Activated CD8-positive, alpha-beta T cell treated with anti-CD3 and anti-CD28 coated beads, Interleukin-2, amount 10 ng/mL, durations not matched to agents 7 days and 5 days (primary cell): ENCODE data around the gene MPO. TPM values are rescaled to one million over a fixed set of nuclear protein-coding genes. Genes with fewer than 3 reads are reported as not detected.

ENCODE experiments used
- ATAC-seq: fragments of 150-1000 bp; cut with Tn5 transposase; one replicate; pipeline ENCODE4 v1.10.0; 2021; ENCODE audit warnings: moderate library complexity
- CTCF ChIA-PET: fragments of 350-600 bp; sonication (Branson Sonifier 250); formaldehyde crosslinking; loops from one replicate; lab custom pipeline; 2021; ENCODE audit warnings: antibody characterized with exemption; lab: Charles Lee
- POLR2A ChIA-PET: fragments of 350-600 bp; sonication (Branson Sonifier 250); formaldehyde crosslinking; loops from one replicate; lab custom pipeline; 2021; ENCODE audit warnings: antibody characterized with exemption; lab: Charles Lee
- DNase-seq: peaks from one replicate; pipeline ENCODE4 v3.0.0-alpha.2; 2020
- H3K27ac Mint-ChIP-seq: one replicate; pipeline ENCODE4 v1.8.0; 2021; ENCODE audit warnings: mild to moderate bottlenecking, mixed read lengths
- H3K27me3 Mint-ChIP-seq: one replicate; pipeline ENCODE4 v1.8.0; 2021; ENCODE audit warnings: low read depth, mixed read lengths
- H3K36me3 Mint-ChIP-seq: one replicate; pipeline ENCODE4 v1.8.0; 2021; ENCODE audit warnings: low read depth, mixed read lengths
- H3K4me1 Mint-ChIP-seq: one replicate; pipeline ENCODE4 v1.8.0; 2021; ENCODE audit warnings: low read depth, mixed read lengths
- H3K4me3 Mint-ChIP-seq: one replicate; pipeline ENCODE4 v1.8.0; 2021; ENCODE audit warnings: mild to moderate bottlenecking, mixed read lengths
- H3K9me3 Mint-ChIP-seq: one replicate; pipeline ENCODE4 v1.8.0; 2022; ENCODE audit warnings: mixed read lengths; ENCODE audit not compliant: insufficient read depth
- total RNA-seq, 2 experiments: library from RNA; stranded (reverse); gene quantifications; one replicate each; pipeline ENCODE4 v1.2.3, GENCODE V29; 2021

MPO gene, protein sequence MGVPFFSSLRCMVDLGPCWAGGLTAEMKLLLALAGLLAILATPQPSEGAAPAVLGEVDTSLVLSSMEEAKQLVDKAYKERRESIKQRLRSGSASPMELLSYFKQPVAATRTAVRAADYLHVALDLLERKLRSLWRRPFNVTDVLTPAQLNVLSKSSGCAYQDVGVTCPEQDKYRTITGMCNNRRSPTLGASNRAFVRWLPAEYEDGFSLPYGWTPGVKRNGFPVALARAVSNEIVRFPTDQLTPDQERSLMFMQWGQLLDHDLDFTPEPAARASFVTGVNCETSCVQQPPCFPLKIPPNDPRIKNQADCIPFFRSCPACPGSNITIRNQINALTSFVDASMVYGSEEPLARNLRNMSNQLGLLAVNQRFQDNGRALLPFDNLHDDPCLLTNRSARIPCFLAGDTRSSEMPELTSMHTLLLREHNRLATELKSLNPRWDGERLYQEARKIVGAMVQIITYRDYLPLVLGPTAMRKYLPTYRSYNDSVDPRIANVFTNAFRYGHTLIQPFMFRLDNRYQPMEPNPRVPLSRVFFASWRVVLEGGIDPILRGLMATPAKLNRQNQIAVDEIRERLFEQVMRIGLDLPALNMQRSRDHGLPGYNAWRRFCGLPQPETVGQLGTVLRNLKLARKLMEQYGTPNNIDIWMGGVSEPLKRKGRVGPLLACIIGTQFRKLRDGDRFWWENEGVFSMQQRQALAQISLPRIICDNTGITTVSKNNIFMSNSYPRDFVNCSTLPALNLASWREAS
- total RNA-seq, result not detected

- Mint-ChIP-seq H3K9me3 (no peaks in the 10 kb centered on the region), H3K27me3 (peaks cover 10% of the 10 kb centered on the region), H3K36me3 (no peaks in the 10 kb centered on the region), H3K4me1 (peaks cover 6% of the 10 kb centered on the region), H3K4me3 (no peak within 1 kb of the TSS), H3K27ac (no peak within 1 kb of the TSS)
- ATAC-seq (no peak), DNase-seq (no peak)
- CTCF ChIA-PET, result interaction anchor here (1.2 kb wide), 1 partner anchor 31 kb away, joined by 3 read pairs; no protein-coding TSS in a partner anchor
- POLR2A ChIA-PET, result interaction anchor here (0.7 kb wide), 1 partner anchor 103 kb away, joined by 6 read pairs; no protein-coding TSS in a partner anchor
These were observed at the start of gene MPO for GRCh38 chr17:58280480-58281217. Gene MPO, minus strand, starts transcription at chr17:58280935. Its CDS starts 177 bp downstream, at chr17:58280758.

DNA sequence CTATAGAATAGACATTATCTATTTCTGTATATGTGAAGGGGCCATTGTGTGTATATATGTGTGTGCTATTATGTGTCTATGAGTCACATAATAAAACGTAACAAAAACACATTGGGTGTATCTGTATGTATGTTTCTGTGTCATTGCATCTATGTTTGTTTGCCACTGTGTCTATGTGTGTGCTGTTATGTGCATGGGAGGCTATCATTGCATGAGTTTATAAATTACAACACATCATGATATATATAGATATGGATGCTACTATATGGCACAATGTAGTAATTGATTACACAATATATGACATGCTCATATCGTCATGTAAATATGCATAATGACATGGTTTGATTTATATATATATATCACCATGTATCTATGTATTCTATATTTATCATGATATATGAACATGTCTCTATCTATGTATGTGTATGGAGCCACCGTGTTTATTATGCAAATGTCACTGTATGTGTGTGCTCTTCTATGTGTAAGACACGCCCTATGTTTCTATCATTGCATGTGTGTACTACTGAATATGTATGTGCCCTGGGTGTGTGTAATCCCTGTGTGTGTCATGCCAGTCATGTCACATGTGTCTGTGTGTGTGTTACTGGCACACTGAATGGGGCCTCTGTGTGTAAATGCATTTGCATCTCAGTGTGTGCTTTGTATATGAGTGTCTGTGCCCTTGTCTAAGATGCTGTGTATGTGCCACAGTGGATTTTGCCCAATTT, 49.2 kb upstream of the MPO start:
- peaks cover 42% of the 10 kb centered on the region for H3K4me1 Mint-ChIP-seq
- no peak for ATAC-seq
- peak overlapping the region; percentile 99 for H3K4me3 Mint-ChIP-seq
- peaks cover 58% of the 10 kb centered on the region for H3K36me3 Mint-ChIP-seq
- ChIA-PET CTCF (interaction anchor here (1.2 to 8.5 kb wide), 3 partner anchors 9 to 15 kb away, joined by 5 to 165 read pairs (median 15); no protein-coding TSS in a partner anchor), POLR2A (interaction anchor here (0.8 to 28.8 kb wide), 6 partner anchors 4 to 1499 kb away, joined by 3 to 2649 read pairs (median 422); partner anchors contain the start of genes SUPT4H1 and TSPOAP1)
- no peaks in the 10 kb centered on the region for H3K9me3 Mint-ChIP-seq
- H3K27ac Mint-ChIP-seq, result peak overlapping the region; percentile 92
- peaks cover 12% of the 10 kb centered on the region for H3K27me3 Mint-ChIP-seq
- DNase-seq, result peak; percentile 72

- DNase-seq (peak; percentile 90), ATAC-seq (peak; percentile 18)
- Mint-ChIP-seq H3K27ac (peak overlapping the region; percentile 92), H3K4me3 (peak overlapping the region; percentile 99), H3K36me3 (peaks cover 52% of the 10 kb centered on the region), H3K4me1 (peaks cover 42% of the 10 kb centered on the region), H3K9me3 (no peaks in the 10 kb centered on the region), H3K27me3 (peaks cover 12% of the 10 kb centered on the region)
- ChIA-PET CTCF (interaction anchor here (1.5 to 4.4 kb wide), 3 partner anchors 13 to 23 kb away, joined by 11 to 62 read pairs (median 56); partner anchors contain the start of gene SUPT4H1), POLR2A (interaction anchor here (4.1 to 28.8 kb wide), 3 partner anchors 10 to 24 kb away, joined by 122 to 2649 read pairs (median 255); partner anchors contain the start of gene SUPT4H1)
These were observed 48.5 kb upstream of the MPO start for GRCh38 chr17:58329035-58329809.

DNA sequence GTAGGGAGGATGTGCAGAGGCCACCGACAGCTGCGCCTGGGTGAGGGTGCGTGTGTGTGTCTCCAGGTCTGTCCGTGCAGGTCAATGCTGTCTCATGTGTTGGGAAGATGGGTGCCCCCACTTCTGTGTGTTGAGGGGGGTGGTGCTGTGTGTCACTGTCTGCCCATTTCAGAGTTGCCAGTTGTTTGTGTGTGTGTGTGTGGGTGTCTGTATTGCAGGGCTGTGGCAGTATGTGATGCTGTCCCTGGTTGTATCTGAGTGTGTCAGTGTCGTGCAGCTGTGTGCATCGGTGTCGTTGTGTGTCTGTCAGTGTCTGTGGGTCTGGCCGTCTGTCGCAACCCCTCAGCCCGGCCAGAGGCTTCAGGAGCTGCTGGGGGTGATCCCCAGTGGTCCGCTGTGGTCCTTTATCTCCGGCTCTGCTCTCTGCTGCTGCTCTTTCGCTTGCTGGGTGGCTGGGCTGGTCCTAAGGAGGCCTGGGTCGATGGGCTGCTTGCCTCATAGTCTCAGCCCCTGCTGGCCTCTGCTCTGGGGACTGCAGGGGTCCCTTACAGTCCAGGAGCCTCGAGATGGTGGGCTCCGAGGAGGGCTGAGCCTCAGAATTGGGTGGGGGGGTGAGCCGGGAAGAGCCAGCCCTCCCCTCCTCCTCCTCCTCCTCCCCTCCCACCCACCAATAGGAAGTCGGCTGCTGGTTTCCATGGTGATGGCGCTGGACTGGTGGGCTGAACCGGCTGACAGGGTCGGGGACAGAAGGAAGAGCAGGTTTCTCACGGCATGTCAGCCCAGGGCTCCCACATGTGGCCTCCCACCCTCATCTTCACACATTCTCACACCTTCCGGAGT, 47.7 kb upstream of the MPO start, which contains the start of gene TSPOAP1:
TSS of gene TSPOAP1 (minus strand) at position 601 of the 840 bp plus-strand sequence. CDS start 875 bp downstream, outside the sequence.
- ChIA-PET CTCF (interaction anchor here (0.7 to 4.4 kb wide), 8 partner anchors 9 to 89 kb away, joined by 3 to 62 read pairs (median 9); partner anchors contain the start of genes RNF43 and SUPT4H1), POLR2A (interaction anchor here (0.7 to 28.8 kb wide), 13 partner anchors 11 to 303 kb away, joined by 3 to 2649 read pairs (median 4); partner anchors contain the start of genes RNF43 and SUPT4H1)
- ATAC-seq (peak; percentile 20), DNase-seq (peak; percentile 92)
- peaks cover 12% of the 10 kb centered on the region for H3K27me3 Mint-ChIP-seq
- peaks cover 42% of the 10 kb centered on the region for H3K4me1 Mint-ChIP-seq
- no peaks in the 10 kb centered on the region for H3K9me3 Mint-ChIP-seq
- H3K36me3 Mint-ChIP-seq, result peaks cover 58% of the 10 kb centered on the region
- H3K4me3 Mint-ChIP-seq, result peak within 1 kb of the TSS; percentile 99
- peak within 1 kb of the TSS; percentile 92 for H3K27ac Mint-ChIP-seq

DNA sequence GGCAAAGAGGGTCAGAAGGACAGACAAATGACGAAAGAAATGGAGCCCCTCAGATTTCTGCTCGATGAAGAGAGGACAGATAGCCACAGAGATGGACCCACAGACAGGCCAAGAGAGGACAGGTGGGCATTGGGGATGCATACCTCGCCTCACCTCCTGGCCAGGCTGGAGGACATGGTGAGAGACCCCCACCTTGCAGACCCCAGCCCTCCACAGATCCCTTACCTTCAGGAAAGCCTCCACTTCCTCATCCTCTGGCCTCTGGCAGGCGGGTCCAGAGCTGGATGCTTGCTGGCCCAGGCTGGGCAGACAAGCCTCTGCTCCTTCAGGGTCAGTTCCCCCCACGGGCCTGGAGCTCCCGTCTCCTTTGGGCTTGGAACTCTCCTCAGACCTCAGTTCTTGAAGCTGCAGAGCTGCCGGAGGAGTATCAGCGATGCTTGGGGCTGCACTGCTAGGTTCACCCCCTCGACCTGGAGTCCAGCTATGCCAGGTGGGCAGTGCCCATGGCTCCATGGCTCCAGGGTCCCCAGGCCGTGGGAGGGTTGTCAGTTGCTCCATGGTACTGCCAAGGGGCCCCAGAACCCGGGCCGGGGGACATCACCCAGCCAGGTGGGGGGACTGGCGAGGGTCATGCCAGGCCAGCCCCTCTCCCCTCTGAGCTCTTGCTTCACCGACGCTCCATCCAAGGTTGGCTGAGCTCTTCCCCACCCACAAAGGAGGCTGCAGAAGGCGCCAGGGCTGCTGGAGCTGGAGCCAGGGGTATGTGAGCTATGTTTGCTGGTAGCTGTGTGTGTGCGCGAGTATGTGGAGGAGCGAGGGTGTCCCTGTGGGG, 46.8 kb upstream of the MPO start:
- peak; percentile 57 for DNase-seq
- Mint-ChIP-seq H3K27ac (peak overlapping the region; percentile 92), H3K4me1 (peaks cover 42% of the 10 kb centered on the region), H3K9me3 (no peaks in the 10 kb centered on the region), H3K4me3 (peak overlapping the region; percentile 99), H3K27me3 (peaks cover 12% of the 10 kb centered on the region), H3K36me3 (peaks cover 61% of the 10 kb centered on the region)
- ChIA-PET CTCF (interaction anchor here (0.7 to 4.4 kb wide), 10 partner anchors 8 to 90 kb away, joined by 3 to 62 read pairs (median 6); partner anchors contain the start of genes RNF43 and SUPT4H1), POLR2A (interaction anchor here (0.6 to 28.8 kb wide), 15 partner anchors 12 to 304 kb away, joined by 3 to 2649 read pairs (median 4); partner anchors contain the start of genes RNF43 and SUPT4H1)
- ATAC-seq, result no peak

GRCh38 chr17:58326609-58327362, 46.1 kb upstream of the MPO start:
- ATAC-seq (no peak), DNase-seq (peak; percentile 47)
- CTCF ChIA-PET, result interaction anchor here (0.7 to 4.4 kb wide), 12 partner anchors 7 to 91 kb away, joined by 3 to 62 read pairs (median 6); partner anchors contain the start of gene RNF43
- H3K27ac Mint-ChIP-seq, result peak overlapping the region; percentile 92
- peaks cover 38% of the 10 kb centered on the region for H3K4me1 Mint-ChIP-seq
- H3K36me3 Mint-ChIP-seq, result peaks cover 58% of the 10 kb centered on the region
- POLR2A ChIA-PET, result interaction anchor here (0.9 to 28.8 kb wide), 9 partner anchors 12 to 113 kb away, joined by 3 to 2649 read pairs (median 6); partner anchors contain the start of genes RNF43 and SUPT4H1
- no peaks in the 10 kb centered on the region for H3K9me3 Mint-ChIP-seq
- H3K4me3 Mint-ChIP-seq, result peak overlapping the region; percentile 99
- H3K27me3 Mint-ChIP-seq, result peaks cover 8% of the 10 kb centered on the region

DNA sequence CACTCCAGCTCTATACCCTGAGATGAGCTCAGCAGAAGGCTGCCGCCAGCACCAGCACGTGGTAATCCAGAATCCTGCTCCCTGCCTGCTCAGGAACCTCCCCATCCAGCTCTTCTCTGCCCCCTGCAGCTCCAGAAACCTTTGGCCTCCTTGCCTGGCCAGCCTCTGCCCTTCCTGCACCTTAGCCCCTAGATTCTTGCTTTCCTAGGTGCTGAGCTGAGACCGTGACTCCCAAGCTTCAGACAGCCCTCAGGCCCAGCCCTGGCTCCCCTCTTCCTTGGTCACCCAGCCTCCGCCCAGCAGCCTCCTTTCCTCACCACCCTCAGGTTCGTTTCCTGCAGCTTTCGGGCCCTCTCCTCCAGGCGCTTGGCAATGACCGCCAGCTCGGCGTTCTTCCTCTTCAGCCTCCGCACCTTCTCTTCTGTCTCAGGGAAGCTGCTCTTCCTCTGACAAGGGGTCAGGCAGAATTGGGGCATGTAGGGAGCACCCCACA, 45.3 kb upstream of the MPO start:
- peak; percentile 57 for DNase-seq
- peaks cover 55% of the 10 kb centered on the region for H3K36me3 Mint-ChIP-seq
- ATAC-seq, result no peak
- ChIA-PET POLR2A (interaction anchor here (0.7 to 28.8 kb wide), 8 partner anchors 11 to 113 kb away, joined by 3 to 2649 read pairs (median 6); partner anchors contain the start of genes RNF43 and SUPT4H1), CTCF (interaction anchor here (0.8 to 4.4 kb wide), 9 partner anchors 9 to 92 kb away, joined by 3 to 62 read pairs (median 6); no protein-coding TSS in a partner anchor)
- peaks cover 6% of the 10 kb centered on the region for H3K27me3 Mint-ChIP-seq
- H3K9me3 Mint-ChIP-seq, result no peaks in the 10 kb centered on the region
- H3K27ac Mint-ChIP-seq, result peak overlapping the region; percentile 60
- H3K4me3 Mint-ChIP-seq, result peak overlapping the region; percentile 51
- H3K4me1 Mint-ChIP-seq, result peaks cover 38% of the 10 kb centered on the region
